GM12801 (cell line): ENCODE data around the gene KMT2C.

ENCODE experiments used
- CTCF ChIP-seq: IDR thresholded peaks from one replicate; pipeline ENCODE4 v1.5.1; 2011; ENCODE audit warnings: control low read depth; ENCODE audit not compliant: insufficient read length; ENCODE audit errors: extremely low read depth

The KMT2C gene

GRCh38 chr7:152435384-152436110 lies at the start of gene KMT2C:
Gene KMT2C, minus strand, starts transcription at chr7:152436003. Its CDS starts 217 bp downstream, at chr7:152435786.
- no peak for TF ChIP-seq CTCF

- no peak for TF ChIP-seq CTCF
Measured at GRCh38 chr7:152481082-152481481, 45.3 kb upstream of the KMT2C start.

GRCh38 chr7:152480664-152481063 lies 44.9 kb upstream of the KMT2C start:
- TF ChIP-seq CTCF = no peak

GRCh38 chr7:152479595-152479994 lies 43.8 kb upstream of the KMT2C start:
- TF ChIP-seq CTCF = no peak

- TF ChIP-seq CTCF = no peak
Measured at GRCh38 chr7:152478140-152478539, 42.3 kb upstream of the KMT2C start.

- TF ChIP-seq CTCF = no peak
Measured at GRCh38 chr7:152477079-152477478, 41.3 kb upstream of the KMT2C start.

- no peak for TF ChIP-seq CTCF
Measured at GRCh38 chr7:152476551-152476950, 40.7 kb upstream of the KMT2C start.
